Body of pancreas (tissue), 4 donors: ENCODE results near the gene CDCA4.

Experiments used
- POLR2A ChIP-seq, 3 donors: fragments of 450-650 bp; IDR thresholded peaks; one replicate each; pipeline ENCODE4 v1.6.1; 2016; ENCODE audit warnings: antibody characterized with exemption in 3 of 3, mild to moderate bottlenecking in 2 of 3
- TF ChIP-seq, protein P1 (sequence below), 7 experiments: fragments of 450-650 bp in 4 of 7; fragments of 200-600 bp in 3 of 7; sonication (generic) in 3 of 7; IDR thresholded peaks; one replicate each; pipeline ENCODE4 v1.5.1; 2016 to 2019; ENCODE audit warnings: antibody characterized with exemption in 7 of 7

DNA sequence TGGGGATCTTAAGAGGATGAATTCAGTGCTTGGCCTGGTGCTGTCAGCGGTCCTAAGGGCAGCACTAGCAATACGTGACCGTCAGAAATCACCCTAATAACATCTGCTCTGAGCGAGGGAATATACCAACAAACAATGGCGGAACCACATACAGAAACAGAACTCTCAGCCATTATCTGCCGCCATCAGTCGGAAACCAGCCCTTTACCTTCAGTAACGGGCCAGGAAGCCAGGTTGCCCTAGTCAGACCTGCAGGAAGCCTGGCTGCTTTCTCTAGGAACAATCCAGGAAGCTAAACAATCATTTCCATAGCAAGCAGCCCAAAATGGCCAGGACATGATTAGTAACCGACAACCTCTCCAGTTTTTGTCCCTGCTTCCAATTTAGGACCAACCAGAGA lies 5.6 kb downstream of the CDCA4 start:
- TF ChIP-seq, protein P1, sequence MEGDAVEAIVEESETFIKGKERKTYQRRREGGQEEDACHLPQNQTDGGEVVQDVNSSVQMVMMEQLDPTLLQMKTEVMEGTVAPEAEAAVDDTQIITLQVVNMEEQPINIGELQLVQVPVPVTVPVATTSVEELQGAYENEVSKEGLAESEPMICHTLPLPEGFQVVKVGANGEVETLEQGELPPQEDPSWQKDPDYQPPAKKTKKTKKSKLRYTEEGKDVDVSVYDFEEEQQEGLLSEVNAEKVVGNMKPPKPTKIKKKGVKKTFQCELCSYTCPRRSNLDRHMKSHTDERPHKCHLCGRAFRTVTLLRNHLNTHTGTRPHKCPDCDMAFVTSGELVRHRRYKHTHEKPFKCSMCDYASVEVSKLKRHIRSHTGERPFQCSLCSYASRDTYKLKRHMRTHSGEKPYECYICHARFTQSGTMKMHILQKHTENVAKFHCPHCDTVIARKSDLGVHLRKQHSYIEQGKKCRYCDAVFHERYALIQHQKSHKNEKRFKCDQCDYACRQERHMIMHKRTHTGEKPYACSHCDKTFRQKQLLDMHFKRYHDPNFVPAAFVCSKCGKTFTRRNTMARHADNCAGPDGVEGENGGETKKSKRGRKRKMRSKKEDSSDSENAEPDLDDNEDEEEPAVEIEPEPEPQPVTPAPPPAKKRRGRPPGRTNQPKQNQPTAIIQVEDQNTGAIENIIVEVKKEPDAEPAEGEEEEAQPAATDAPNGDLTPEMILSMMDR (IDR thresholded peaks at IDR 0.05): no peak
- TF ChIP-seq POLR2A (IDR thresholded peaks at IDR 0.05): no peak
